Left ventricle myocardium inferior (tissue), 1 donor: ENCODE measurements around the gene ZYG11A. TPM values are rescaled to one million over a fixed set of nuclear protein-coding genes. Genes with fewer than 3 reads are reported as not detected.

Source experiments
- DNase-seq: peaks from one replicate; pipeline ENCODE4 v3.0.0-alpha.2; 2020
- H3K27ac ChIP-seq: fragments of 200-600 bp; replicated peaks from 2 replicates; pipeline ENCODE4 v1.8.0; 2021
- H3K27me3 ChIP-seq: fragments of 200-600 bp; 2 replicates; pipeline ENCODE4 v1.8.0; 2021; ENCODE audit warnings: low read depth
- H3K36me3 ChIP-seq: fragments of 200-600 bp; 2 replicates; pipeline ENCODE4 v1.8.0; 2021
- H3K4me1 ChIP-seq: fragments of 200-600 bp; 2 replicates; pipeline ENCODE4 v1.8.0; 2021
- H3K4me3 ChIP-seq: fragments of 200-600 bp; 2 replicates; pipeline ENCODE4 v1.8.0; 2021; ENCODE audit warnings: mild to moderate bottlenecking, moderate library complexity
- H3K9me3 ChIP-seq: fragments of 200-600 bp; replicated peaks from 2 replicates; pipeline ENCODE4 v1.8.0; 2021
- CTCF ChIP-seq: fragments of 200-600 bp; IDR thresholded peaks from 2 replicates; pipeline ENCODE4 v1.8.0; 2021; ENCODE audit warnings: antibody characterized with exemption, mild to moderate bottlenecking, borderline replicate concordance
- intact Hi-C: fragments of 100-400 bp; cut with micrococcal nuclease; formaldehyde crosslinking; loops from one replicate; pipeline ENCODE4 v1.11.0; 2022
- total RNA-seq: library from RNA; stranded (reverse); fragmentation: NEBNext Ultra II Directional; extraction: Animal tissue kit (Norgen Biotek cat#: 25700); gene quantifications from one replicate; pipeline ENCODE4 v1.2.1, GENCODE V29; 2021
- donor health status: DM: no; HTN: yes; CAD: no; lungs with severe emphysema.

Gene ZYG11A
- total RNA-seq, 1 donor from 2014 or later, result not detected

GRCh38 chr1:52848423-52848822 is 5.9 kb downstream of the ZYG11A start:
- H3K27ac ChIP-seq, result no peak overlapping the region
- no peak for TF ChIP-seq CTCF
- H3K36me3 ChIP-seq, result no peaks in the 10 kb centered on the region
- peaks cover 2% of the 10 kb centered on the region for H3K4me1 ChIP-seq
- H3K9me3 ChIP-seq, result no peaks in the 10 kb centered on the region
- H3K4me3 ChIP-seq, result no peak overlapping the region
- H3K27me3 ChIP-seq, result peaks cover 48% of the 10 kb centered on the region
- DNase-seq, result no peak
- intact Hi-C loops, result no loop called here

GRCh38 chr1:52850951-52851350 is 8.4 kb downstream of the ZYG11A start:
- TF ChIP-seq CTCF, result no peak
- intact Hi-C loops, result no loop called here
- no peak for DNase-seq
- Histone ChIP-seq H3K27me3 (peaks cover 25% of the 10 kb centered on the region), H3K4me1 (no peaks in the 10 kb centered on the region), H3K36me3 (no peaks in the 10 kb centered on the region), H3K27ac (no peak overlapping the region), H3K4me3 (no peak overlapping the region), H3K9me3 (no peaks in the 10 kb centered on the region)

- TF ChIP-seq CTCF, result no peak
- Histone ChIP-seq H3K27me3 (peaks cover 8% of the 10 kb centered on the region), H3K9me3 (no peaks in the 10 kb centered on the region), H3K4me3 (no peak overlapping the region), H3K27ac (no peak overlapping the region), H3K36me3 (no peaks in the 10 kb centered on the region), H3K4me1 (no peaks in the 10 kb centered on the region)
- intact Hi-C loops, result no loop called here
- DNase-seq, result no peak
These were observed 10.3 kb downstream of the ZYG11A start for GRCh38 chr1:52852854-52853253.

- no peaks in the 10 kb centered on the region for H3K36me3 ChIP-seq
- intact Hi-C loops, result no loop called here
- no peaks in the 10 kb centered on the region for H3K9me3 ChIP-seq
- H3K27me3 ChIP-seq, result peaks cover 6% of the 10 kb centered on the region
- no peak overlapping the region for H3K27ac ChIP-seq
- no peak for DNase-seq
- TF ChIP-seq CTCF, result no peak
- H3K4me3 ChIP-seq, result no peak overlapping the region
- H3K4me1 ChIP-seq, result no peaks in the 10 kb centered on the region
These were observed 13.0 kb downstream of the ZYG11A start for GRCh38 chr1:52855584-52855983.

- Histone ChIP-seq H3K4me1 (no peaks in the 10 kb centered on the region), H3K36me3 (no peaks in the 10 kb centered on the region), H3K27ac (no peak overlapping the region), H3K9me3 (no peaks in the 10 kb centered on the region), H3K27me3 (peaks cover 3% of the 10 kb centered on the region), H3K4me3 (no peak overlapping the region)
- no peak for TF ChIP-seq CTCF
- DNase-seq, result no peak
- intact Hi-C loops, result no loop called here
These were observed 13.5 kb downstream of the ZYG11A start for GRCh38 chr1:52856026-52856425.

- intact Hi-C loops, result no loop called here
These were observed 14.9 kb downstream of the ZYG11A start for GRCh38 chr1:52857443-52857842.

More at GRCh38 chr1:52857443-52857842, 14.9 kb downstream of the ZYG11A start:
- no peak for TF ChIP-seq CTCF
- Histone ChIP-seq H3K36me3 (no peaks in the 10 kb centered on the region), H3K9me3 (no peaks in the 10 kb centered on the region), H3K4me3 (no peak overlapping the region), H3K27ac (no peak overlapping the region), H3K27me3 (no peaks in the 10 kb centered on the region), H3K4me1 (no peaks in the 10 kb centered on the region)
- no peak for DNase-seq
